Measurements from ENCODE around the gene SLF2. TPM values are rescaled to one million over a fixed set of nuclear protein-coding genes. Genes with fewer than 3 reads are reported as not detected.
A peak's percentile ranks its signal among the peaks of the same experiment; 100 is the strongest.

SLF2 gene
- total and polyA plus RNA-seq, 12 donors = 4.8 to 23.6 (median 18.3) TPM

DNA sequence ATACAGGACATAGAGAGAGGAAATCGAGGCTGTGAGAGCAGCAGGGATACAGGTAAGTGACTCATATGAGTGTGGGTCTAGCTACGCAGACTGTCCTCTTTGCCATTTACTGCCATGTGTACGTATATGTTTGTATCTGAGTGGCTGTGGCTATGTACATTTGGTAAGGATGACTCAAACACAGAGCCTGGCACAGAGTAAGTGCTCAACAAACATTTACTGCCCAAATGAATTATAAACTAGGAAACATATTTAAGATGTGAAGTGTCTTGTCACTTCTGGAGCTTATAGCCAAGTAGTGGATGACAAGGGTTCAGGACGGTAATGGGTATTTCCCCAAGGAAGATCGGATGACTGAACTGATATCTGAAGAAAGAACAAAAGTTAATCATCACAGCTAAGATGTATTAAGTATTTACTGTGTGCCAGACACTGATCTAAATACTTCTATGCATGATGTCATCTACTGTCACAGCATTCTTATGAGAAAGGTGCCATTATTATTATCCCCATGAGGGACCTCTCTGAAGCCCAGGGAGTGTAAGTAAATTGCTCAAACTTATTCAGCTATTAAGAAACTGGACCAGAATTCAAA, 68.5 kb downstream of the SLF2 start:
- Histone ChIP-seq H3K36me3 (peaks cover 0 to 89% (median 26%) of the 10 kb centered on the region in 9 donors), H3K4me3 (no peak overlapping the region), H3K27me3 (no peaks in the 10 kb centered on the region), H3K4me1 (peaks cover under 1 to 9% (median 6%) of the 10 kb centered on the region in 9 donors), H3K9me3 (no peaks in the 10 kb centered on the region), H3K27ac (no peak overlapping the region)
- WGBS, 2 donors = 91 to 93% methylated on average over 5 of the region's 5 CpGs
- no peak for TF ChIP-seq CTCF (IDR thresholded peaks at IDR 0.05)
- DNase-seq = no peak
- ATAC-seq = no peak
- intact Hi-C loops (cut with DNase I) = no loop called here

DNA sequence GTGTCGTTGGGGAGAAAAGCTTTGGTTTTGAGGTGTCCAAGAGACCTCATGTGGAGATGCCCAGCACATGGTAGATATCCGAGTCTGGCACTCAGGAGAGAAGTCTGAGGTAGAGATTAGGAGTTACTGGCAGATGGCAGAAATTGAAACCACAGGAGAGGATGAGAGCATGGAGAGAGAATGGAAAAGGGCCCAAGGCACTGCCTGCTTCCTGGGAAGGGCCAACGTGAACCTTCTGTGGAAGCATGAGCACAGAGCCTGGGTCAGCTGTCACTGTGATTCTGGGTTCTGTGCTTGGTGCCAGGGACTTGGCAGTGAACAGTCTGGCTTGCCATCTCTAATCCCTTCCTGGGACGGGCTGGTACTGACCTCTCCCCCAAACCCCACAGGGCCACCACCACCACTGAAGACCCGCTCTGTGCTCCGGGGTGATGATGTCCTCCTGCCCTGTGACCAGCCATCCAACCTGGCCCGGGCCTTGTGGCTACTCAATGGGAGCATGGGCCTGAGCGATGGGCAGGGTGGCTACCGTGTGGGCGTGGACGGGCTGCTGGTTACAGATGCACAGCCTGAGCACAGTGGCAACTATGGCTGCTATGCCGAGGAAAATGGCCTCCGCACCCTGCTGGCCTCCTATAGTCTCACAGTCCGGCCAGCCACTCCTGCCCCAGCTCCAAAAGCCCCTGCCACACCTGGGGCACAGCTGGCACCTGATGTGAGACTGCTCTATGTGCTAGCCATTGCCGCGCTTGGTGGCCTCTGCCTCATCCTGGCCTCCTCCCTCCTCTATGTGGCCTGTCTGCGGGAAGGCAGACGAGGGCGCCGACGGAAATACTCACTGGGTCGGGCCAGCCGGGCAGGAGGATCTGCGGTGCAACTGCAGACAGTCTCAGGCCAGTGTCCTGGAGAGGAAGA, 70.4 kb downstream of the SLF2 start:
- DNase-seq = peak in 1 of 2 donors; percentile 1
- H3K36me3 ChIP-seq = peaks cover 0 to 75% (median 26%) of the 10 kb centered on the region in 9 donors
- H3K27ac ChIP-seq = no peak overlapping the region

GRCh38 chr10:100983868-100984671, 71.3 kb downstream of the SLF2 start:
- no peak overlapping the region for H3K27ac ChIP-seq

More for the DNA sequence above, 70.4 kb downstream of the SLF2 start:
- H3K9me3 ChIP-seq = no peaks in the 10 kb centered on the region
- no peaks in the 10 kb centered on the region for H3K27me3 ChIP-seq
- no peak for ATAC-seq
- 90 to 92% methylated on average over 24 of the region's 24 CpGs for WGBS, 2 donors
- TF ChIP-seq CTCF (IDR thresholded peaks at IDR 0.05) = no peak
- intact Hi-C loops (cut with DNase I) = no loop called here
- H3K4me3 ChIP-seq = no peak overlapping the region
- H3K4me1 ChIP-seq = peaks cover 12 to 23% (median 19%) of the 10 kb centered on the region in 9 donors

More at GRCh38 chr10:100983868-100984671, 71.3 kb downstream of the SLF2 start:
- 82 to 87% methylated on average over 10 to 13 of the region's 13 CpGs for whole genome bisulfite sequencing, 2 donors
- no peak overlapping the region for H3K4me3 ChIP-seq
- TF ChIP-seq CTCF (IDR thresholded peaks at IDR 0.05) = no peak
- intact Hi-C loops (cut with DNase I) = no loop called here
- no peaks in the 10 kb centered on the region for H3K27me3 ChIP-seq
- H3K36me3 ChIP-seq = peaks cover 0 to 66% (median 21%) of the 10 kb centered on the region in 9 donors
- DNase-seq = no peak
- H3K4me1 ChIP-seq = peaks cover 12 to 30% (median 25%) of the 10 kb centered on the region in 9 donors
- H3K9me3 ChIP-seq = no peaks in the 10 kb centered on the region
- ATAC-seq = no peak

All from heart right ventricle (tissue), 16 donors.